ENCODE measurements around the gene BLOC1S3. TPM values are rescaled to one million over a fixed set of nuclear protein-coding genes. Genes with fewer than 3 reads are reported as not detected.
A peak's percentile ranks its signal among the peaks of the same experiment; 100 is the strongest.

The BLOC1S3 gene, protein sequence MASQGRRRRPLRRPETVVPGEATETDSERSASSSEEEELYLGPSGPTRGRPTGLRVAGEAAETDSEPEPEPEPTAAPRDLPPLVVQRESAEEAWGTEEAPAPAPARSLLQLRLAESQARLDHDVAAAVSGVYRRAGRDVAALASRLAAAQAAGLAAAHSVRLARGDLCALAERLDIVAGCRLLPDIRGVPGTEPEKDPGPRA
- total RNA-seq: 16.9 and 23.1 TPM in 2 replicates
- long read RNA-seq, partial matches to known transcripts: 0 of 1 reads
- long read RNA-seq, other reads (novel, unspliced or antisense): 0 of 1 reads

DNA sequence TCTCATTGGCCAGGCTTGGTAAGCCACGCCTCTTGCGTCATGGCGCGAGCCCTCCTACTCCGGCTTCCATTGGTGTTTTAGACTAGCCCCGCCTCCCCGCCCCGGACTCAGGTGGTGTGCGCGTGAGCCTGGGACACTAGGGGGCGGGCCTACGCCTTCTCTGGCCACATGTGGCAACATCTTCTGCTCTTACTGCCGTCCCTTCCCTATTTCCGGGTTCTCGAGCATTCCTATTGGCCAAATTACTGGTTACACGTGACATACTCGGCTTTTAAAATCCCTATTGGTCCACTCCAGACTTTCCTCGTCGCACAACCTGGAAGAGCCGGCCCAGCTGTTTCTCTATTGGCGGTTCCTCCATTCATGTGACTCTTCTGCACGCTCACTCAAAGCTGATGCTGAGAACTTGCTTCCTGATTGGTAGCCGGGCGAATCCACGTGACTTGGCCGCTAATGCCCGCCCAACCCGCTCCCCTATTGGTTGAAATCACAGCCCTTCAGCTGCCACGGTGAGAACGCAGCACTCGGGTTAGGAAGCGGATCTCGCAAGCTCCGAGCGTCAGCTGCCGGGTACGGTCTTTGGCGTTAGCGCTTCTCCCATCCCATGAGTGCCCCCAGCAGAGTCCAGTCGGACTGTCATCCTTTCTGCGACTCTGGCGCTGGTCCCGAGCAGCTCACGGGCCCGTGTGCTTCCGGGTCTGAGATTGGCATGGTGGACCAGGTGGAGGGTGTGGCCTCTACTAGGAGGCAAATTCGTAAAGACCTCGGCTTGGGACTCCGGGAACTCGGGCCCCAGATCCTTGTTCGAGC lies at the start of gene BLOC1S3:
TSS of gene BLOC1S3 (plus strand) at position 523 of the 810 bp plus-strand sequence. CDS start 513 bp downstream, outside the sequence.
- peak; percentile 100 for DNase-seq (ENCODE audit: extremely low spot score, unreplicated experiment)
- Mint-ChIP-seq H3K36me3 (ENCODE audit: unreplicated experiment) (peaks cover 4% of the 10 kb centered on the region), H3K27ac (ENCODE audit: unreplicated experiment) (peak within 1 kb of the TSS; percentile 96), H3K27me3 (ENCODE audit: unreplicated experiment) (no peaks in the 10 kb centered on the region), H3K4me3 (ENCODE audit: unreplicated experiment) (peak within 1 kb of the TSS; percentile 92), H3K4me1 (ENCODE audit: unreplicated experiment) (peaks cover 29% of the 10 kb centered on the region), H3K9me3 (ENCODE audit: unreplicated experiment) (no peaks in the 10 kb centered on the region)
- TF ChIP-seq, protein P1, sequence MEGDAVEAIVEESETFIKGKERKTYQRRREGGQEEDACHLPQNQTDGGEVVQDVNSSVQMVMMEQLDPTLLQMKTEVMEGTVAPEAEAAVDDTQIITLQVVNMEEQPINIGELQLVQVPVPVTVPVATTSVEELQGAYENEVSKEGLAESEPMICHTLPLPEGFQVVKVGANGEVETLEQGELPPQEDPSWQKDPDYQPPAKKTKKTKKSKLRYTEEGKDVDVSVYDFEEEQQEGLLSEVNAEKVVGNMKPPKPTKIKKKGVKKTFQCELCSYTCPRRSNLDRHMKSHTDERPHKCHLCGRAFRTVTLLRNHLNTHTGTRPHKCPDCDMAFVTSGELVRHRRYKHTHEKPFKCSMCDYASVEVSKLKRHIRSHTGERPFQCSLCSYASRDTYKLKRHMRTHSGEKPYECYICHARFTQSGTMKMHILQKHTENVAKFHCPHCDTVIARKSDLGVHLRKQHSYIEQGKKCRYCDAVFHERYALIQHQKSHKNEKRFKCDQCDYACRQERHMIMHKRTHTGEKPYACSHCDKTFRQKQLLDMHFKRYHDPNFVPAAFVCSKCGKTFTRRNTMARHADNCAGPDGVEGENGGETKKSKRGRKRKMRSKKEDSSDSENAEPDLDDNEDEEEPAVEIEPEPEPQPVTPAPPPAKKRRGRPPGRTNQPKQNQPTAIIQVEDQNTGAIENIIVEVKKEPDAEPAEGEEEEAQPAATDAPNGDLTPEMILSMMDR (IDR thresholded peaks at IDR 0.05): peak; percentile 61

DNA sequence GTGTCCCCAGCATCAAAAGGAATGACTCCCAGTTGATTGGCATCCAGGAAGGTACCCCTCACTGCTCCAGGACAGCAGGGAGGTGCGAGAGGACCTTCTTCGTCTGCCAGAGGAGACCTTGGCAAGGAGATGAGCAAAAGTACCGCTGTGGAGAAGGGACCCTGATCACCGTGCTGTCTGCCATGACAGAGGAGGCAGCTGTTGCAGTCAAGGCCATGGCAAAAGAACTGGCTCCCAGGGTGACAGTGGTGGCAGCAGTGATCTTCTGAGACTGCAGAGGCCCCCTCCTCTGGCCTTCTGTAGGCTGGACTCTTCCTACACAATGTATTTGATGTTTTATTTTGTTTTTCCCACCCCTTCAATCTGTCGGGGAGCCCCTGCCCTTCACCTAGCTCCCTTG lies 49.8 kb upstream of the BLOC1S3 start:
- Mint-ChIP-seq H3K4me1 (ENCODE audit: unreplicated experiment) (peaks cover 21% of the 10 kb centered on the region), H3K9me3 (ENCODE audit: unreplicated experiment) (no peaks in the 10 kb centered on the region), H3K4me3 (ENCODE audit: unreplicated experiment) (no peak overlapping the region), H3K36me3 (ENCODE audit: unreplicated experiment) (no peaks in the 10 kb centered on the region), H3K27ac (ENCODE audit: unreplicated experiment) (no peak overlapping the region), H3K27me3 (ENCODE audit: unreplicated experiment) (no peaks in the 10 kb centered on the region)
- no peak for DNase-seq (ENCODE audit: extremely low spot score, unreplicated experiment)
- TF ChIP-seq, protein P1 (IDR thresholded peaks at IDR 0.05): no peak

DNA sequence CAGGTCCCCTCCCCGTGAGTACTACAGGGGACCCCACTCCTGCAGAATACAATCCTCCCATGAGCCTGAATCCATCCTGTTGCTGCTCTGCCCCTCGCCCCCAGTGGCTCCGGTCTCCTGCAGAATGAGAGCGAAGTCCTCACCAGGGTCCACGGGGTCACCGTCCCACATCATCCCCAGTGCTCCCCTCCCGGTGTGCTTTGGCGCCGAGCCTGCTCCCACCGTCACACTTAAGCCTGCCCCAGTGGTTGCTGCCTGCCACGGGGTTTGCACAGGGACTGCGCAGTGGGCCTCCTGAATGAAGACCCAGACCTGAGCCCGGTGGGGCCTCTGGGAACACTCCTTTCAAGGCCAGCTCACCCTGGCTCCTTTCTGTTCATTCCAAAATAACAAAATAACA lies 48.3 kb upstream of the BLOC1S3 start:
- DNase-seq (ENCODE audit: extremely low spot score, unreplicated experiment): no peak
- TF ChIP-seq, protein P1 (IDR thresholded peaks at IDR 0.05): no peak
- peak overlapping the region; percentile 41 for H3K27ac Mint-ChIP-seq (ENCODE audit: unreplicated experiment)
- H3K27me3 Mint-ChIP-seq (ENCODE audit: unreplicated experiment): no peaks in the 10 kb centered on the region
- H3K4me3 Mint-ChIP-seq (ENCODE audit: unreplicated experiment): no peak overlapping the region
- no peaks in the 10 kb centered on the region for H3K36me3 Mint-ChIP-seq (ENCODE audit: unreplicated experiment)
- H3K4me1 Mint-ChIP-seq (ENCODE audit: unreplicated experiment): peaks cover 13% of the 10 kb centered on the region
- H3K9me3 Mint-ChIP-seq (ENCODE audit: unreplicated experiment): no peaks in the 10 kb centered on the region

DNA sequence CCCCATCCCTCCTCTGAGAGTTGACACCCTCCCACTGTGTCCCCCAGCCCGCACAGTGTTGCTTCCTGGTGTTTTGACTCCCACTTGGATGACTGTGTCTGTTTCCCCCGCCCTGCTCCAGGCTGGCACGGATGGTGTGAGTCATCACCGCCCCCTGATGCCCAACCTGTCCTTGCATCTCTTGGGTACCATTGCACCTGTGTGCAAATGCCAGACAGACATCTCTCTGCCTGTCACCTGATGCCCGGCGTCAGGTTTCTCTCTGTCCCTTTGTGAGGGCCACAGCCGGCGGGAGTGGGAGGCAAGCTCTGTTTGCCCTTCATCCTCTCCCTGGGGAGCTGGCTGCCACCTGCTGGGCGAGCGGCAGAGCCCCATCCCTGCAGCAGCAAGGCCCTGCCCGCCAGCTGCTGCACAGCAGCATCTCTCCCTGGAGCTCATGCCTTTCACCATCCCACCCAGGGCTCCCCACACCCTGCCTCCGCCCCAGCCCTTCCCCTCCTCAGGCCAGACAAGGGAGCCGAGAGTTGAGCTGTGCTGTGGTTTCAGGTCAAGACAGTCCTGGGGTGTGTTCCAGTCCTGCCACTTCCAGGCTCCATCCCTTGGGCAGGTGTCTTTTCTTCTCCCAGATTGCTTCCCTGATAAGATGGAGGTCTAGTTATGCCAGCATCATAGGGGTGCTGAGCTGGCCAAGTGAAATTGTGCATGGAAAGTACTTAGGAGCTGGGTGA lies 47.5 kb upstream of the BLOC1S3 start:
- peak overlapping the region; percentile 41 for H3K27ac Mint-ChIP-seq (ENCODE audit: unreplicated experiment)
- H3K4me3 Mint-ChIP-seq (ENCODE audit: unreplicated experiment): no peak overlapping the region
- no peaks in the 10 kb centered on the region for H3K27me3 Mint-ChIP-seq (ENCODE audit: unreplicated experiment)
- H3K9me3 Mint-ChIP-seq (ENCODE audit: unreplicated experiment): no peaks in the 10 kb centered on the region
- TF ChIP-seq, protein P1 (IDR thresholded peaks at IDR 0.05): no peak
- DNase-seq (ENCODE audit: extremely low spot score, unreplicated experiment): no peak
- no peaks in the 10 kb centered on the region for H3K36me3 Mint-ChIP-seq (ENCODE audit: unreplicated experiment)
- peaks cover 13% of the 10 kb centered on the region for H3K4me1 Mint-ChIP-seq (ENCODE audit: unreplicated experiment)

Data from osteocyte (in vitro differentiated cells).